ENCODE data around the gene RBM47. TPM values are rescaled to one million over a fixed set of nuclear protein-coding genes. Genes with fewer than 3 reads are reported as not detected.
A peak's percentile ranks its signal among the peaks of the same experiment; 100 is the strongest.
"Not testable (repeated sequence)": the region's sequence is repeated elsewhere in the genome, so short reads cannot be mapped to it uniquely, and the experiment has no call there.

The RBM47 gene
- total and polyA plus RNA-seq, 5 experiments from 2014 or later, result 0.05 to 0.88 (median 0.43) TPM; not detected in 1

GRCh38 chr4:40409835-40410234 lies 219.8 kb downstream of the RBM47 start:
- Mint-ChIP-seq H3K27ac (no peak overlapping the region), H3K9me3 (peaks cover 0 to 18% (median 9%) of the 10 kb centered on the region in 9 donors), H3K4me1 (no peaks in the 10 kb centered on the region), H3K36me3 (peaks cover 0 to 14% (median 6%) of the 10 kb centered on the region in 3 donors), H3K27me3 (no peaks in the 10 kb centered on the region), H3K4me3 (no peak overlapping the region)
- ATAC-seq, result no peak
- POLR2A ChIA-PET, result no interaction called here
- DNase-seq, result no peak

- H3K4me1 Mint-ChIP-seq, H3K27ac Mint-ChIP-seq, ATAC-seq, DNase-seq, POLR2A ChIA-PET, H3K27me3 Mint-ChIP-seq, H3K4me3 Mint-ChIP-seq: not testable (repeated sequence)
- peaks cover 0 to 14% (median 6%) of the 10 kb centered on the region in 3 donors for H3K36me3 Mint-ChIP-seq
- H3K9me3 Mint-ChIP-seq, result peaks cover 0 to 18% (median 9%) of the 10 kb centered on the region in 9 donors
These were observed 222.2 kb downstream of the RBM47 start for GRCh38 chr4:40407468-40407867.

GRCh38 chr4:40406340-40406739 lies 223.3 kb downstream of the RBM47 start:
- peaks cover 0 to 14% (median 6%) of the 10 kb centered on the region in 3 donors for H3K36me3 Mint-ChIP-seq
- POLR2A ChIA-PET, result no interaction called here
- H3K27me3 Mint-ChIP-seq, result no peaks in the 10 kb centered on the region
- H3K27ac Mint-ChIP-seq, result no peak overlapping the region
- peaks cover 0 to 2% (median 0%) of the 10 kb centered on the region in 4 donors for H3K4me1 Mint-ChIP-seq
- no peak overlapping the region for H3K4me3 Mint-ChIP-seq
- DNase-seq (no peak), ATAC-seq (no peak)
- H3K9me3 Mint-ChIP-seq, result peaks cover 0 to 18% (median 9%) of the 10 kb centered on the region in 9 donors

- Mint-ChIP-seq H3K36me3 (peaks cover 0 to 14% (median 6%) of the 10 kb centered on the region in 3 donors), H3K4me3 (no peak overlapping the region), H3K9me3 (peaks cover 0 to 18% (median 9%) of the 10 kb centered on the region in 9 donors), H3K27ac (peak overlapping the region in 1 of 10 donors; percentile 88), H3K4me1 (peaks cover 0 to 2% (median 0%) of the 10 kb centered on the region in 4 donors), H3K27me3 (no peaks in the 10 kb centered on the region)
- no peak for ATAC-seq
- no peak for DNase-seq
- POLR2A ChIA-PET, result no interaction called here
These were observed 224.5 kb downstream of the RBM47 start for GRCh38 chr4:40405193-40405592.

- H3K4me1 Mint-ChIP-seq, result peaks cover 0 to 2% (median 0%) of the 10 kb centered on the region in 4 donors
- H3K9me3 Mint-ChIP-seq, result peaks cover 0 to 18% (median 9%) of the 10 kb centered on the region in 9 donors
- no peaks in the 10 kb centered on the region for H3K27me3 Mint-ChIP-seq
- H3K36me3 Mint-ChIP-seq, result peaks cover 0 to 14% (median 6%) of the 10 kb centered on the region in 3 donors
- DNase-seq, result no peak
- H3K4me3 Mint-ChIP-seq, result no peak overlapping the region
- no peak for ATAC-seq
- POLR2A ChIA-PET, result no interaction called here
- peak overlapping the region in 1 of 10 donors; percentile 47 for H3K27ac Mint-ChIP-seq
These were observed 226.6 kb downstream of the RBM47 start for GRCh38 chr4:40403081-40403480.

GRCh38 chr4:40402556-40402955 lies 227.1 kb downstream of the RBM47 start:
- Mint-ChIP-seq H3K36me3 (peaks cover 0 to 10% (median 6%) of the 10 kb centered on the region in 3 donors), H3K4me1 (peaks cover 0 to 2% (median 0%) of the 10 kb centered on the region in 4 donors), H3K27ac (peak overlapping the region in 1 of 10 donors; percentile 47), H3K4me3 (no peak overlapping the region), H3K27me3 (no peaks in the 10 kb centered on the region), H3K9me3 (peaks cover 0 to 15% (median 7%) of the 10 kb centered on the region in 9 donors)
- no peak for DNase-seq
- POLR2A ChIA-PET, result no interaction called here
- no peak for ATAC-seq

GRCh38 chr4:40401631-40402030 lies 228.0 kb downstream of the RBM47 start:
- Mint-ChIP-seq H3K36me3 (peaks cover 0 to 6% (median 5%) of the 10 kb centered on the region in 3 donors), H3K9me3 (peaks cover 0 to 10% (median 4%) of the 10 kb centered on the region in 9 donors), H3K4me1 (peaks cover 0 to 2% (median 0%) of the 10 kb centered on the region in 4 donors), H3K27ac (no peak overlapping the region), H3K27me3 (no peaks in the 10 kb centered on the region), H3K4me3 (no peak overlapping the region)
- DNase-seq (no peak), ATAC-seq (no peak)
- POLR2A ChIA-PET, result no interaction called here

- H3K4me3 Mint-ChIP-seq, result no peak overlapping the region
- no peak for DNase-seq
- H3K27me3 Mint-ChIP-seq, result no peaks in the 10 kb centered on the region
- H3K9me3 Mint-ChIP-seq, result peaks cover 0 to 6% (median 3%) of the 10 kb centered on the region in 9 donors
- peaks cover 0 to 2% (median 0%) of the 10 kb centered on the region in 4 donors for H3K4me1 Mint-ChIP-seq
- peak overlapping the region in 1 of 10 donors; percentile 31 for H3K27ac Mint-ChIP-seq
- no peak for ATAC-seq
- peaks cover 0 to 5% (median 5%) of the 10 kb centered on the region in 3 donors for H3K36me3 Mint-ChIP-seq
- POLR2A ChIA-PET, result no interaction called here
These were observed 228.6 kb downstream of the RBM47 start for GRCh38 chr4:40401096-40401495.

- ATAC-seq (no peak), DNase-seq (no peak)
- Mint-ChIP-seq H3K4me3 (no peak overlapping the region), H3K27ac (no peak overlapping the region), H3K27me3 (no peaks in the 10 kb centered on the region), H3K4me1 (peaks cover 0 to 2% (median 0%) of the 10 kb centered on the region in 4 donors), H3K36me3 (no peaks in the 10 kb centered on the region), H3K9me3 (no peaks in the 10 kb centered on the region)
- POLR2A ChIA-PET, result no interaction called here
These were observed 230.1 kb downstream of the RBM47 start for GRCh38 chr4:40399578-40399977.

- Mint-ChIP-seq H3K4me3 (no peak overlapping the region), H3K36me3 (no peaks in the 10 kb centered on the region), H3K27me3 (no peaks in the 10 kb centered on the region), H3K4me1 (no peaks in the 10 kb centered on the region), H3K27ac (peak overlapping the region in 1 of 10 donors; percentile 73), H3K9me3 (peaks cover 0 to 1% (median 0%) of the 10 kb centered on the region in 9 donors)
- DNase-seq (no peak), ATAC-seq (no peak)
- POLR2A ChIA-PET, result no interaction called here
These were observed 233.5 kb downstream of the RBM47 start for GRCh38 chr4:40395908-40396793.

GRCh38 chr4:40395166-40395900 lies 234.3 kb downstream of the RBM47 start:
- no peak overlapping the region for H3K27ac Mint-ChIP-seq
- no peak overlapping the region for H3K4me3 Mint-ChIP-seq
- POLR2A ChIA-PET, result no interaction called here
- no peak for DNase-seq
- no peak for ATAC-seq
- H3K27me3 Mint-ChIP-seq, result no peaks in the 10 kb centered on the region
- no peaks in the 10 kb centered on the region for H3K36me3 Mint-ChIP-seq
- H3K4me1 Mint-ChIP-seq, result no peaks in the 10 kb centered on the region
- peaks cover 0 to 1% (median 0%) of the 10 kb centered on the region in 9 donors for H3K9me3 Mint-ChIP-seq

GRCh38 chr4:40394236-40394635 lies 235.4 kb downstream of the RBM47 start:
- Mint-ChIP-seq H3K4me1 (no peaks in the 10 kb centered on the region), H3K36me3 (no peaks in the 10 kb centered on the region), H3K9me3 (peaks cover 0 to 1% (median 0%) of the 10 kb centered on the region in 9 donors), H3K4me3 (no peak overlapping the region), H3K27ac (peak overlapping the region in 1 of 10 donors; percentile 41), H3K27me3 (no peaks in the 10 kb centered on the region)
- POLR2A ChIA-PET, result no interaction called here
- DNase-seq (no peak), ATAC-seq (no peak)

GRCh38 chr4:40392241-40392640 lies 237.4 kb downstream of the RBM47 start:
- H3K36me3 Mint-ChIP-seq, H3K9me3 Mint-ChIP-seq, POLR2A ChIA-PET, DNase-seq, H3K4me1 Mint-ChIP-seq, H3K27me3 Mint-ChIP-seq, H3K27ac Mint-ChIP-seq, H3K4me3 Mint-ChIP-seq, ATAC-seq: not testable (repeated sequence)

Data from naive thymus-derived CD8-positive, alpha-beta T cell (primary cell).